Measurements from ENCODE around the gene ATP6V0A4.
"Not testable (repeated sequence)": the region's sequence is repeated elsewhere in the genome, so short reads cannot be mapped to it uniquely, and the experiment has no call there.

The ATP6V0A4 gene

DNA sequence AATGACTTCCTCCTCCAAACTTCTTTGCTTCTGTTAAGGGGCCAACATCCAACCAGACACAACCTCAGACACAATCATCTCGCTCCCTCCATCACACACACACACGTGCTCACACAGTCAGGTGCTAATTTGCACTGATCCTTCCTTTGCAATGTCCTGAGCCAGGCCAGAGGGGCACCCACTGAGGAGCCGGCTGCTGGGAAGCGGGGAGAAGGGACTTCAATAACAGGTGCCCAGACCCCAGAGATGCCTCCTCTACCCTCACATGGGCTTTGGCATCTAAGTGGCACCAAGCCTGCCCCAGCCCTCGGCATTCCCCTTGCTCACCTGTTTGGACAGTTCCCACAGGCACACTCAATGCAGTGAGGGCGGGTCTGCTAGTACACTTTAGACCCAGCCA is 62.6 kb downstream of the ATP6V0A4 start:
- no peaks in the 10 kb centered on the region for H3K36me3 ChIP-seq (ENCODE audit: control insufficient read depth, insufficient read depth, low read length)
- no peak overlapping the region for H3K27ac ChIP-seq (ENCODE audit: low read depth, low read length, severe bottlenecking)
- H3K4me1 ChIP-seq (ENCODE audit: control insufficient read depth, insufficient read depth, low read length, poor library complexity, severe bottlenecking), result no peaks in the 10 kb centered on the region
- no peak overlapping the region for H3K4me3 ChIP-seq (ENCODE audit: extremely low read depth, insufficient read depth, low read length, poor library complexity, severe bottlenecking)
- 83 to 88% methylated on average over 4 to 5 of the region's 6 CpGs for WGBS, 2 experiments (ENCODE audit: insufficient coverage in 2 of 2)
- H3K9me3 ChIP-seq (ENCODE audit: control insufficient read depth, low read length), result no peaks in the 10 kb centered on the region

DNA sequence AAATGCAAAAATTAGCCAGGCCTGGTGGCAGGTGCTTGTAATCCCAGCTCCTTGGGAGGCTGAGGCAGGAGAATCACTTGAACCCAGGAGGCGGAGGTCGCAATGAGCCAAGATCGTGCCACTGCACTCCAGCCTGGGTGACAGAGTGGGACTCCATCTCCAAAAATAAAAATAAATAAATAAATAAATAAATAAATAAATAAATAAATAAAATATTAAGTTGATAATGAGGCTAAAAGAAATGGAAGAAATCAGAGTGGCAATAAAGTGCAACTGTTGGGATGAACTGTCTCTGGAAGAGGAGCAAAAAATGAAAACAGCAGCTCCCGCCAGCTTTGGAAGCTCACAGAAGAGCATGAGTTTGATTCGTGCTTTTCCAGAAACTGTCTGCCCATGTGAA is 66.3 kb downstream of the ATP6V0A4 start:
- 83 to 90% methylated on average over 2 to 4 of the region's 5 CpGs for WGBS, 2 experiments (ENCODE audit: insufficient coverage in 2 of 2)

DNA sequence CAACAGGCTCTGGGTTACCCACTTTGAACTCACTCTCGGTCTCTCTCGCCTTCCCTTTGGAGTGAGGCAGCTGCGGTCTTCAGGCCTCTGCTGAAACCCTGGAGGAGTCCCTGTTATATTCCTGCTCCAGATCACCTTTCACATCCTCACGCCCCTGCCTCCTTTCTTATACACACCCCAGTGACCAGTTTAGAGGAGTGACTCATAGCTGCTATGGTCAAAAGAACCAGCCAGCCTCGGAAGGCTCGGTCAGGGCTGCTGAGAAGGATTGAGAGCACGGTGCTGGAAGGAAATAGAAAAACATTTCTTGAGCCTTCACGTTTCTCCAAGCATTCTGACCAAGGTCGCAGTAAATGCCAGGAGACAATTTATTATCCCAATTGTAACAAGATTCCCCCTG is 68.6 kb downstream of the ATP6V0A4 start:
- WGBS, 2 experiments (ENCODE audit: insufficient coverage in 2 of 2), result 85 to 91% methylated on average over 5 to 8 of the region's 9 CpGs
- H3K9me3 ChIP-seq (ENCODE audit: control insufficient read depth, low read length), result no peaks in the 10 kb centered on the region
- H3K36me3 ChIP-seq (ENCODE audit: control insufficient read depth, insufficient read depth, low read length), result no peaks in the 10 kb centered on the region
- H3K27ac ChIP-seq (ENCODE audit: low read depth, low read length, severe bottlenecking), result no peak overlapping the region
- H3K4me3 ChIP-seq (ENCODE audit: extremely low read depth, insufficient read depth, low read length, poor library complexity, severe bottlenecking), result no peak overlapping the region
- H3K4me1 ChIP-seq (ENCODE audit: control insufficient read depth, insufficient read depth, low read length, poor library complexity, severe bottlenecking), result no peaks in the 10 kb centered on the region

More for the DNA sequence above, 66.3 kb downstream of the ATP6V0A4 start:
- not testable (repeated sequence) for H3K9me3 ChIP-seq (ENCODE audit: control insufficient read depth, low read length); H3K27ac ChIP-seq (ENCODE audit: low read depth, low read length, severe bottlenecking); H3K4me3 ChIP-seq (ENCODE audit: extremely low read depth, insufficient read depth, low read length, poor library complexity, severe bottlenecking); H3K36me3 ChIP-seq (ENCODE audit: control insufficient read depth, insufficient read depth, low read length); H3K4me1 ChIP-seq (ENCODE audit: control insufficient read depth, insufficient read depth, low read length, poor library complexity, severe bottlenecking)

GRCh38 chr7:138727336-138728099 is 70.5 kb downstream of the ATP6V0A4 start:
- no peaks in the 10 kb centered on the region for H3K9me3 ChIP-seq (ENCODE audit: control insufficient read depth, low read length)
- WGBS, 2 experiments (ENCODE audit: insufficient coverage in 2 of 2), result 91 to 95% methylated on average over 9 of the region's 10 CpGs
- no peaks in the 10 kb centered on the region for H3K4me1 ChIP-seq (ENCODE audit: control insufficient read depth, insufficient read depth, low read length, poor library complexity, severe bottlenecking)
- H3K36me3 ChIP-seq (ENCODE audit: control insufficient read depth, insufficient read depth, low read length), result no peaks in the 10 kb centered on the region
- H3K4me3 ChIP-seq (ENCODE audit: extremely low read depth, insufficient read depth, low read length, poor library complexity, severe bottlenecking), result no peak overlapping the region
- H3K27ac ChIP-seq (ENCODE audit: low read depth, low read length, severe bottlenecking), result no peak overlapping the region

- H3K4me3 ChIP-seq (ENCODE audit: extremely low read depth, insufficient read depth, low read length, poor library complexity, severe bottlenecking), result no peak overlapping the region
- H3K4me1 ChIP-seq (ENCODE audit: control insufficient read depth, insufficient read depth, low read length, poor library complexity, severe bottlenecking), result no peaks in the 10 kb centered on the region
- no peak overlapping the region for H3K27ac ChIP-seq (ENCODE audit: low read depth, low read length, severe bottlenecking)
- 80 to 93% methylated on average over 7 to 8 of the region's 9 CpGs for WGBS, 2 experiments (ENCODE audit: insufficient coverage in 2 of 2)
- no peaks in the 10 kb centered on the region for H3K36me3 ChIP-seq (ENCODE audit: control insufficient read depth, insufficient read depth, low read length)
- H3K9me3 ChIP-seq (ENCODE audit: control insufficient read depth, low read length), result no peaks in the 10 kb centered on the region
Observed at GRCh38 chr7:138726288-138726687, 71.7 kb downstream of the ATP6V0A4 start.

- H3K9me3 ChIP-seq (ENCODE audit: control insufficient read depth, low read length), result no peaks in the 10 kb centered on the region
- H3K4me1 ChIP-seq (ENCODE audit: control insufficient read depth, insufficient read depth, low read length, poor library complexity, severe bottlenecking), result no peaks in the 10 kb centered on the region
- H3K36me3 ChIP-seq (ENCODE audit: control insufficient read depth, insufficient read depth, low read length), result no peaks in the 10 kb centered on the region
- no peak overlapping the region for H3K4me3 ChIP-seq (ENCODE audit: extremely low read depth, insufficient read depth, low read length, poor library complexity, severe bottlenecking)
- 87 to 92% methylated on average over 1 to 3 of the region's 4 CpGs for WGBS, 2 experiments (ENCODE audit: insufficient coverage in 2 of 2)
- no peak overlapping the region for H3K27ac ChIP-seq (ENCODE audit: low read depth, low read length, severe bottlenecking)
Observed at GRCh38 chr7:138720286-138720685, 77.7 kb downstream of the ATP6V0A4 start.

DNA sequence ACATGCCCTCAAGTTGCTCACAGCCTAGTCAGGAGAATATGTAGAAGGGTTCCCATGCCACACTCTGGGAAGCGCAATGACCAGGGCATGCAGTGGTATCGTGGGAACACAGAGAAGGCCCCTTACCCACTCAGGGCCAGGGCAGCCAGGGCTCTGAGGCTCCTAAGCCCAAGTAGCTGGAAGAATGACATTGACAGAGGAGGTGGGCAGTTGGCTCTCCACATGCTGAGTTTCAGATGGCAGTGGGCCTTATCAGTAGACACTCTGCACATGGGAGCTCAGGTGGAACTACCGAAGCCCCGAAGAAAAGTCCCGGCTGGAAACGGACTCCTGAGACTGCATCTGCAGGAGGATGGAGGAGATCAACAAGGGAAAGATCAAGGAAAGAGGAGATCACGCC is 81.1 kb downstream of the ATP6V0A4 start:
- Histone ChIP-seq H3K36me3 (ENCODE audit: control insufficient read depth, insufficient read depth, low read length) (no peaks in the 10 kb centered on the region), H3K9me3 (ENCODE audit: control insufficient read depth, low read length) (no peaks in the 10 kb centered on the region), H3K4me1 (ENCODE audit: control insufficient read depth, insufficient read depth, low read length, poor library complexity, severe bottlenecking) (no peaks in the 10 kb centered on the region), H3K4me3 (ENCODE audit: extremely low read depth, insufficient read depth, low read length, poor library complexity, severe bottlenecking) (no peak overlapping the region), H3K27ac (ENCODE audit: low read depth, low read length, severe bottlenecking) (no peak overlapping the region)
- WGBS, 2 experiments (ENCODE audit: insufficient coverage in 2 of 2), result 92 to 94% methylated on average over 7 of the region's 7 CpGs

DNA sequence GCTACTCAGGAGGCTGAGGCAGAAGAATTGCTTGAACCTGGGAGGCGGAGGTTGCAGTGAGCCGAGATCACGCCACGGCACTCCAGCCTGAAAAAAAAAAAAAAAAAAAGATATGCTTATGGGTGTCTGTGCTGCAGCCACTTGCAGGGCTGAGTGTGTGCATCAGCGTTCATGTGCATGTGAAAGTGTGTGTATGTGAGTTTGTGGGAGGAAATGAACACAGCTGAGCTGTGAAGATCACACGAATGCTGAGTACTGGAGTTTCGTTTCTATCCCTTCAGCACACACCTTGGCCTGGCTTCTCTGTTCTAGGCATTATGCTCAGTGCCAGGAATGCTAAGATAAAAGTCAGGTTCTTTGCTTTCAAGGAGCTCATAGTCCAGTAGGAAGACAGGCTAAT is 84.8 kb downstream of the ATP6V0A4 start:
- H3K36me3 ChIP-seq (ENCODE audit: control insufficient read depth, insufficient read depth, low read length), result no peaks in the 10 kb centered on the region
- no peaks in the 10 kb centered on the region for H3K4me1 ChIP-seq (ENCODE audit: control insufficient read depth, insufficient read depth, low read length, poor library complexity, severe bottlenecking)
- H3K4me3 ChIP-seq (ENCODE audit: extremely low read depth, insufficient read depth, low read length, poor library complexity, severe bottlenecking), result no peak overlapping the region
- no peak overlapping the region for H3K27ac ChIP-seq (ENCODE audit: low read depth, low read length, severe bottlenecking)
- H3K9me3 ChIP-seq (ENCODE audit: control insufficient read depth, low read length), result no peaks in the 10 kb centered on the region
- whole genome bisulfite sequencing, 2 experiments (ENCODE audit: insufficient coverage in 2 of 2), result 83 to 88% methylated on average over 1 to 5 of the region's 7 CpGs

GRCh38 chr7:138712652-138713051 is 85.3 kb downstream of the ATP6V0A4 start:
- Histone ChIP-seq H3K4me3 (ENCODE audit: extremely low read depth, insufficient read depth, low read length, poor library complexity, severe bottlenecking) (no peak overlapping the region), H3K36me3 (ENCODE audit: control insufficient read depth, insufficient read depth, low read length) (no peaks in the 10 kb centered on the region), H3K9me3 (ENCODE audit: control insufficient read depth, low read length) (no peaks in the 10 kb centered on the region), H3K4me1 (ENCODE audit: control insufficient read depth, insufficient read depth, low read length, poor library complexity, severe bottlenecking) (no peaks in the 10 kb centered on the region), H3K27ac (ENCODE audit: low read depth, low read length, severe bottlenecking) (no peak overlapping the region)
- WGBS, 2 experiments (ENCODE audit: insufficient coverage in 2 of 2), result 93 to 96% methylated on average over 5 to 7 of the region's 9 CpGs

DNA sequence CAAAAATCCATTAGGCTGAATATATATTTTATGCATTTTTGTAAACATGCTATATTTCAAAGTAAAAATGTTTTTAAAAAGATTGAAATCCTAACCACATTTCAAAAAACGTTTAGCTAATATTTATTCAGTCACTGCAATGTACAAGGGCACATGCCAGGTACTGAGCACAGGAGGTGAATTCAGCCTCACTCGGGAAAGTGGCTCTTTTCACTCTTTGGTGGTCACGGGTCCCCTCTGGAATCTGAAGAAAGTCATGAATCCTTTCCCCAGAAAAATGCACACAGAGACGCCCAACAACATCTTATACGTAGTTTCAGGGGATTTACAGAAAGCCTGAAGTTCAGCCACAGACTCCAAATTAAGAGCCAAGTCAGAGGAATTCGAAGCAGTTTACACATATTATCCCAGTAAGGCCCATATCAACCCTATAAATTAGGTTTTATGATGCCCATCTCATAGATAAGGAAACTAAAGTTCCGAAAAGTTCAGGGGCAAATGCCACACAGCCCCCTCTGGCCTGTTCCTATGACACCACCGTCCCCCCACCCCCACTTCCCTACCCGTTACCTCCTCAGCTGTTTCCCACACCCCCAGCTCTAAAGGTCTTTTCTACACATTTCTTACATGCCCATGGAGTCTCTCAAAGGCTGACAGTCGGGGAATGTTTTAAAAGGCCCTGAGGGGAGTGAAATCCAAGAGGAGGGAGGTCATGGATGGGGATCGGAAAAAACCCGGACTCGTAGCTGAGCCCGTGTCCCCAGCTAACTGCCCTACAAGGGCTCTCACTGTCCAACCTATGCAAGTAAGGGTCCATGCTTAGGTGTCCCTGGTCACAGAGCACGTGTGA is 87.2 kb downstream of the ATP6V0A4 start:
- Histone ChIP-seq H3K4me3 (ENCODE audit: extremely low read depth, insufficient read depth, low read length, poor library complexity, severe bottlenecking) (no peak overlapping the region), H3K4me1 (ENCODE audit: control insufficient read depth, insufficient read depth, low read length, poor library complexity, severe bottlenecking) (no peaks in the 10 kb centered on the region), H3K9me3 (ENCODE audit: control insufficient read depth, low read length) (no peaks in the 10 kb centered on the region), H3K27ac (ENCODE audit: low read depth, low read length, severe bottlenecking) (no peak overlapping the region), H3K36me3 (ENCODE audit: control insufficient read depth, insufficient read depth, low read length) (no peaks in the 10 kb centered on the region)
- 90 to 91% methylated on average over 6 to 11 of the region's 15 CpGs for WGBS, 2 experiments (ENCODE audit: insufficient coverage in 2 of 2)

- no peak overlapping the region for H3K27ac ChIP-seq (ENCODE audit: low read depth, low read length, severe bottlenecking)
- H3K36me3 ChIP-seq (ENCODE audit: control insufficient read depth, insufficient read depth, low read length), result no peaks in the 10 kb centered on the region
- H3K4me3 ChIP-seq (ENCODE audit: extremely low read depth, insufficient read depth, low read length, poor library complexity, severe bottlenecking), result no peak overlapping the region
- WGBS, 2 experiments (ENCODE audit: insufficient coverage in 2 of 2), result 83 to 95% methylated on average over 5 to 7 of the region's 7 CpGs
- H3K4me1 ChIP-seq (ENCODE audit: control insufficient read depth, insufficient read depth, low read length, poor library complexity, severe bottlenecking), result no peaks in the 10 kb centered on the region
- no peaks in the 10 kb centered on the region for H3K9me3 ChIP-seq (ENCODE audit: control insufficient read depth, low read length)
Observed at GRCh38 chr7:138705167-138705566, 92.8 kb downstream of the ATP6V0A4 start.

Measured in mesodermal cell (in vitro differentiated cells).